CD4-positive, CD25-positive, alpha-beta regulatory T cell (primary cell): ENCODE data around the gene CAPN9. TPM values are rescaled to one million over a fixed set of nuclear protein-coding genes. Genes with fewer than 3 reads are reported as not detected.

Source experiments
- ATAC-seq, 2 donors: fragments of 150-1000 bp; cut with Tn5 transposase; one replicate each; pipeline ENCODE4 v1.10.0; 2021; ENCODE audit warnings: low read depth in 2 of 2, moderate number of reproducible peaks in 2 of 2, moderate library complexity in 1 of 2
- DNase-seq, 3 donors: peaks; one replicate each; pipeline versions ENCODE4 v3.0.0 to v3.0.0-alpha.2; 2012 to 2022; ENCODE audit warnings: mixed read lengths in 1 of 3
- H3K27ac ChIP-seq: one replicate; pipeline ENCODE4 v1.7.0; 2013; ENCODE audit warnings: mild to moderate bottlenecking, low read length; ENCODE audit not compliant: insufficient read depth, poor library complexity, severe bottlenecking
- H3K27me3 ChIP-seq: one replicate; pipeline ENCODE4 v1.7.0; 2013; ENCODE audit warnings: low read length; ENCODE audit not compliant: control insufficient read depth, insufficient read depth
- H3K36me3 ChIP-seq: one replicate; pipeline ENCODE4 v1.7.0; 2013; ENCODE audit warnings: mild to moderate bottlenecking, low read length, moderate library complexity; ENCODE audit not compliant: control insufficient read depth, insufficient read depth
- H3K4me1 ChIP-seq: 2 replicates; pipeline ENCODE4 v1.7.0; 2013; ENCODE audit warnings: mild to moderate bottlenecking, low read length; ENCODE audit not compliant: insufficient read depth, control insufficient read depth, poor library complexity, severe bottlenecking
- H3K4me3 ChIP-seq: one replicate; pipeline ENCODE4 v1.7.0; 2013; ENCODE audit warnings: low read depth, mild to moderate bottlenecking, low read length, moderate library complexity
- H3K9me3 ChIP-seq, 2 experiments: 1 replicate in 1 of 2; 2 replicates in 1 of 2; pipeline ENCODE4 v1.7.0; 2013; ENCODE audit warnings: low read length in 2 of 2, mild to moderate bottlenecking in 1 of 2, moderate library complexity in 1 of 2; ENCODE audit not compliant: control insufficient read depth in 2 of 2
- H3K27ac Mint-ChIP-seq, 3 donors: one replicate each; pipeline ENCODE4 v1.8.0; 2020 to 2022; ENCODE audit warnings: mild to moderate bottlenecking in 3 of 3, mixed read lengths in 3 of 3, moderate library complexity in 2 of 3
- H3K27me3 Mint-ChIP-seq: one replicate; pipeline ENCODE4 v1.8.0; 2022; ENCODE audit warnings: mild to moderate bottlenecking, mixed read lengths
- H3K36me3 Mint-ChIP-seq: one replicate; pipeline ENCODE4 v1.8.0; 2020; ENCODE audit warnings: mixed read lengths
- H3K4me1 Mint-ChIP-seq, 4 donors: one replicate each; pipeline ENCODE4 v1.8.0; 2020 to 2022; ENCODE audit warnings: mixed read lengths in 4 of 4, mild to moderate bottlenecking in 1 of 4
- H3K4me3 Mint-ChIP-seq, 4 donors: one replicate each; pipeline ENCODE4 v1.8.0; 2020 to 2022; ENCODE audit warnings: mild to moderate bottlenecking in 4 of 4, mixed read lengths in 4 of 4, moderate library complexity in 3 of 4
- H3K9me3 Mint-ChIP-seq, 7 donors: one replicate each; pipeline ENCODE4 v1.8.0; 2020 to 2022; ENCODE audit warnings: mixed read lengths in 7 of 7, mild to moderate bottlenecking in 3 of 7, moderate library complexity in 2 of 7
- polyA plus RNA-seq, 4 donors: library from polyadenylated mRNA; unstranded; fragments of 300-500 nt; fragmentation: Illumina TruSeq; gene quantifications; one replicate each; pipeline ENCODE4 v1.2.3, GENCODE V29; 2021
- total RNA-seq: library from RNA; stranded (reverse); gene quantifications from one replicate; pipeline ENCODE4 v1.2.3, GENCODE V29; 2022

CAPN9 gene
- total and polyA plus RNA-seq, 5 donors from 2014 or later = not detected

GRCh38 chr1:230800891-230801840 lies 54.0 kb downstream of the CAPN9 start:
- H3K36me3 ChIP-seq = no peaks in the 10 kb centered on the region
- H3K27me3 ChIP-seq = no peaks in the 10 kb centered on the region
- H3K4me1 Mint-ChIP-seq = no peaks in the 10 kb centered on the region
- H3K4me3 Mint-ChIP-seq = no peak overlapping the region
- H3K4me1 ChIP-seq = no peaks in the 10 kb centered on the region
- H3K4me3 ChIP-seq = no peak overlapping the region
- peaks cover 36% of the 10 kb centered on the region for H3K27me3 Mint-ChIP-seq
- H3K36me3 Mint-ChIP-seq = no peaks in the 10 kb centered on the region
- peaks cover 0 to 5% (median 0%) of the 10 kb centered on the region in 7 donors for H3K9me3 Mint-ChIP-seq
- DNase-seq = no peak
- H3K27ac ChIP-seq = no peak overlapping the region
- H3K9me3 ChIP-seq = no peaks in the 10 kb centered on the region
- no peak for ATAC-seq
- peak overlapping the region in 1 of 3 donors; percentile 60 for H3K27ac Mint-ChIP-seq

- DNase-seq (no peak), ATAC-seq (no peak)
- Mint-ChIP-seq H3K9me3 (peaks cover 0 to 5% (median 1%) of the 10 kb centered on the region in 7 donors), H3K27ac (no peak overlapping the region), H3K27me3 (peaks cover 16% of the 10 kb centered on the region), H3K36me3 (no peaks in the 10 kb centered on the region), H3K4me3 (no peak overlapping the region), H3K4me1 (no peaks in the 10 kb centered on the region)
- no peak overlapping the region for H3K27ac ChIP-seq
- no peaks in the 10 kb centered on the region for H3K27me3 ChIP-seq
- H3K36me3 ChIP-seq = no peaks in the 10 kb centered on the region
- no peak overlapping the region for H3K4me3 ChIP-seq
- no peaks in the 10 kb centered on the region for H3K9me3 ChIP-seq
- no peaks in the 10 kb centered on the region for H3K4me1 ChIP-seq
Observed at GRCh38 chr1:230804396-230804795, 57.2 kb downstream of the CAPN9 start.

- Histone ChIP-seq H3K27ac (no peak overlapping the region), H3K9me3 (no peaks in the 10 kb centered on the region), H3K4me3 (no peak overlapping the region), H3K4me1 (no peaks in the 10 kb centered on the region), H3K27me3 (no peaks in the 10 kb centered on the region), H3K36me3 (no peaks in the 10 kb centered on the region)
- no peak overlapping the region for H3K27ac Mint-ChIP-seq
- no peak for ATAC-seq
- peaks cover 0 to 3% (median 1%) of the 10 kb centered on the region in 7 donors for H3K9me3 Mint-ChIP-seq
- DNase-seq = no peak
- peaks cover 13% of the 10 kb centered on the region for H3K27me3 Mint-ChIP-seq
- H3K4me1 Mint-ChIP-seq = no peaks in the 10 kb centered on the region
- no peaks in the 10 kb centered on the region for H3K36me3 Mint-ChIP-seq
- no peak overlapping the region for H3K4me3 Mint-ChIP-seq
Observed at GRCh38 chr1:230806552-230806951, 59.4 kb downstream of the CAPN9 start.

- Histone ChIP-seq H3K4me1 (no peaks in the 10 kb centered on the region), H3K9me3 (no peaks in the 10 kb centered on the region), H3K4me3 (no peak overlapping the region), H3K27me3 (no peaks in the 10 kb centered on the region), H3K27ac (no peak overlapping the region), H3K36me3 (no peaks in the 10 kb centered on the region)
- DNase-seq (no peak), ATAC-seq (no peak)
- H3K27ac Mint-ChIP-seq = no peak overlapping the region
- peaks cover 10% of the 10 kb centered on the region for H3K27me3 Mint-ChIP-seq
- H3K4me1 Mint-ChIP-seq = no peaks in the 10 kb centered on the region
- no peak overlapping the region for H3K4me3 Mint-ChIP-seq
- H3K9me3 Mint-ChIP-seq = peaks cover 0 to 7% (median 1%) of the 10 kb centered on the region in 7 donors
- H3K36me3 Mint-ChIP-seq = no peaks in the 10 kb centered on the region
Observed at GRCh38 chr1:230807029-230807428, 59.8 kb downstream of the CAPN9 start.

GRCh38 chr1:230807561-230808280 lies 60.5 kb downstream of the CAPN9 start:
- Histone ChIP-seq H3K9me3 (peaks cover 6 to 7% of the 10 kb centered on the region in 2 experiments), H3K27me3 (no peaks in the 10 kb centered on the region), H3K4me3 (no peak overlapping the region), H3K36me3 (no peaks in the 10 kb centered on the region), H3K4me1 (no peaks in the 10 kb centered on the region), H3K27ac (no peak overlapping the region)
- H3K27me3 Mint-ChIP-seq = peaks cover 5% of the 10 kb centered on the region
- ATAC-seq (no peak), DNase-seq (no peak)
- no peak overlapping the region for H3K27ac Mint-ChIP-seq
- peaks cover 0 to 13% (median 3%) of the 10 kb centered on the region in 7 donors for H3K9me3 Mint-ChIP-seq
- H3K4me1 Mint-ChIP-seq = no peaks in the 10 kb centered on the region
- no peak overlapping the region for H3K4me3 Mint-ChIP-seq
- no peaks in the 10 kb centered on the region for H3K36me3 Mint-ChIP-seq

- H3K27me3 Mint-ChIP-seq = peaks cover 5% of the 10 kb centered on the region
- Histone ChIP-seq H3K27ac (no peak overlapping the region), H3K9me3 (peaks cover 11 to 12% of the 10 kb centered on the region in 2 experiments), H3K36me3 (no peaks in the 10 kb centered on the region), H3K27me3 (peaks cover 2% of the 10 kb centered on the region), H3K4me3 (no peak overlapping the region), H3K4me1 (no peaks in the 10 kb centered on the region)
- H3K4me3 Mint-ChIP-seq = no peak overlapping the region
- H3K36me3 Mint-ChIP-seq = no peaks in the 10 kb centered on the region
- no peak overlapping the region for H3K27ac Mint-ChIP-seq
- H3K4me1 Mint-ChIP-seq = no peaks in the 10 kb centered on the region
- DNase-seq (no peak), ATAC-seq (no peak)
- peaks cover 0 to 19% (median 4%) of the 10 kb centered on the region in 7 donors for H3K9me3 Mint-ChIP-seq
Observed at GRCh38 chr1:230808281-230808872, 61.2 kb downstream of the CAPN9 start.

- peaks cover 2% of the 10 kb centered on the region for H3K27me3 ChIP-seq
- DNase-seq (no peak), ATAC-seq (no peak)
Observed at GRCh38 chr1:230809256-230809990, 62.2 kb downstream of the CAPN9 start.

More at GRCh38 chr1:230809256-230809990, 62.2 kb downstream of the CAPN9 start:
- Mint-ChIP-seq H3K27me3 (peaks cover 11% of the 10 kb centered on the region), H3K36me3 (no peaks in the 10 kb centered on the region), H3K4me1 (no peaks in the 10 kb centered on the region), H3K27ac (no peak overlapping the region), H3K9me3 (peaks cover 0 to 25% (median 8%) of the 10 kb centered on the region in 7 donors), H3K4me3 (no peak overlapping the region)
- no peak overlapping the region for H3K27ac ChIP-seq
- H3K36me3 ChIP-seq = no peaks in the 10 kb centered on the region
- H3K9me3 ChIP-seq = peaks cover 12 to 14% of the 10 kb centered on the region in 2 experiments
- H3K4me3 ChIP-seq = no peak overlapping the region
- H3K4me1 ChIP-seq = no peaks in the 10 kb centered on the region
